Measurements from ENCODE around the gene RETSAT.
"Not testable (repeated sequence)": the region's sequence is repeated elsewhere in the genome, so short reads cannot be mapped to it uniquely, and the experiment has no call there.

DNA sequence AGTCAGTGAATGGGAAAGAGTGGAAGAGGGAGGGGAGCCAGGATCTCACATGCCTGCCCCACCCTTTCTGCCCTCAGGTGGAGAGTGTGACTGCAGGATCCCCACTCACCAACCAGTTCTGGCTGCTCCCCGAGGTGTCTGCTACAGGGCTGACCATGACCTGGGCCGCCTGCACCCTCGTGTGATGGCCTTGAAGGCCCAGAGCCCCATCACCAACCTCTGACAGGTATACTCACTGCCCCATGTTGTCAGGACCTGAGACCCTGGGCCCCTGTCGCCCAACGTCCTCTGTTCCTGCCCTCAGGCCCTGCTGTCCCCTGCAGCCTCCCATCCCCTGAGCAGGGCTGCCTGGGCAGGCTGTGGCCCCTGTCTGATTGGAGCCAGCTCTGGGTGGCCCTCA lies 38.4 kb downstream of the RETSAT start:
- TF ChIP-seq, protein P1, sequence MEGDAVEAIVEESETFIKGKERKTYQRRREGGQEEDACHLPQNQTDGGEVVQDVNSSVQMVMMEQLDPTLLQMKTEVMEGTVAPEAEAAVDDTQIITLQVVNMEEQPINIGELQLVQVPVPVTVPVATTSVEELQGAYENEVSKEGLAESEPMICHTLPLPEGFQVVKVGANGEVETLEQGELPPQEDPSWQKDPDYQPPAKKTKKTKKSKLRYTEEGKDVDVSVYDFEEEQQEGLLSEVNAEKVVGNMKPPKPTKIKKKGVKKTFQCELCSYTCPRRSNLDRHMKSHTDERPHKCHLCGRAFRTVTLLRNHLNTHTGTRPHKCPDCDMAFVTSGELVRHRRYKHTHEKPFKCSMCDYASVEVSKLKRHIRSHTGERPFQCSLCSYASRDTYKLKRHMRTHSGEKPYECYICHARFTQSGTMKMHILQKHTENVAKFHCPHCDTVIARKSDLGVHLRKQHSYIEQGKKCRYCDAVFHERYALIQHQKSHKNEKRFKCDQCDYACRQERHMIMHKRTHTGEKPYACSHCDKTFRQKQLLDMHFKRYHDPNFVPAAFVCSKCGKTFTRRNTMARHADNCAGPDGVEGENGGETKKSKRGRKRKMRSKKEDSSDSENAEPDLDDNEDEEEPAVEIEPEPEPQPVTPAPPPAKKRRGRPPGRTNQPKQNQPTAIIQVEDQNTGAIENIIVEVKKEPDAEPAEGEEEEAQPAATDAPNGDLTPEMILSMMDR (IDR thresholded peaks at IDR 0.05), result not testable (repeated sequence)
- TF ChIP-seq POLR2A (IDR thresholded peaks at IDR 0.05), result not testable (repeated sequence)
